RWPE1 (cell line): Measurements from ENCODE around the gene ZFP3.
"Not testable (repeated sequence)": the region's sequence is repeated elsewhere in the genome, so short reads cannot be mapped to it uniquely, and the experiment has no call there.

Experiments
- CTCF ChIA-PET: fragments of 350-600 bp; sonication (Branson Sonifier 250); formaldehyde crosslinking; extraction: SDS; loops from one replicate; lab custom pipeline; 2021; lab: Yijun Ruan, JAX
- POLR2A ChIA-PET: fragments of 400-600 bp; formaldehyde crosslinking; extraction: SDS; loops from one replicate; lab custom pipeline; 2020; ENCODE audit warnings: antibody characterized with exemption; ENCODE audit not compliant: low non-redundant PET; lab: Yijun Ruan, JAX
- DNase-seq: peaks from one replicate; pipeline ENCODE4 v3.0.0; 2012; ENCODE audit warnings: low spot score
- H3K27ac ChIP-seq: fragments of 450-650 bp; 2 replicates; pipeline ENCODE4 v1.5.1; 2017
- CTCF ChIP-seq: fragments of 450-650 bp; conservative IDR thresholded peaks from 2 replicates; pipeline ENCODE4 v1.5.1; 2017; ENCODE audit warnings: low read depth, mild to moderate bottlenecking

The ZFP3 gene

GRCh38 chr17:5115673-5116651 is 37.7 kb downstream of the ZFP3 start, which contains the start of gene USP6:
Gene USP6 (plus strand): TSS chr17:5116032. CDS start chr17:5130368, 14,336 bp downstream.
- DNase-seq: no peak
- ChIA-PET POLR2A (no interaction called here), CTCF (interaction anchor here (0.5 kb wide), 1 partner anchor 1320 kb away, joined by 4 read pairs; no protein-coding TSS in a partner anchor)
- H3K27ac ChIP-seq: no peak within 1 kb of the TSS
- no peak for TF ChIP-seq CTCF

- no peak overlapping the region for H3K27ac ChIP-seq
- DNase-seq: no peak
- ChIA-PET CTCF (interaction anchor here (0.6 to 0.7 kb wide), 2 partner anchors 82 to 369 kb away, joined by 5 to 6 read pairs; no protein-coding TSS in a partner anchor), POLR2A (no interaction called here)
- no peak for TF ChIP-seq CTCF
Observed at GRCh38 chr17:5118219-5118618, 40.0 kb downstream of the ZFP3 start.

- DNase-seq: no peak
- ChIA-PET CTCF (no interaction called here), POLR2A (no interaction called here)
- no peak overlapping the region for H3K27ac ChIP-seq
- no peak for TF ChIP-seq CTCF
Observed at GRCh38 chr17:5120036-5120435, 41.8 kb downstream of the ZFP3 start.

- CTCF ChIA-PET, POLR2A ChIA-PET, DNase-seq, H3K27ac ChIP-seq: not testable (repeated sequence)
Observed at GRCh38 chr17:5120436-5121185, 42.3 kb downstream of the ZFP3 start.

GRCh38 chr17:5121186-5121841 is 43.0 kb downstream of the ZFP3 start:
- no peak for DNase-seq
- TF ChIP-seq CTCF: no peak
- H3K27ac ChIP-seq: no peak overlapping the region
- ChIA-PET POLR2A (no interaction called here), CTCF (no interaction called here)

- DNase-seq, H3K27ac ChIP-seq, POLR2A ChIA-PET: not testable (repeated sequence)
- CTCF ChIA-PET: interaction anchor here (0.6 kb wide), 1 partner anchor 42 kb away, joined by 3 read pairs; no protein-coding TSS in a partner anchor
Observed at GRCh38 chr17:5122056-5122455, 43.8 kb downstream of the ZFP3 start.
